IMR-90 (cell line): ENCODE data around the gene PCIF1. TPM values are rescaled to one million over a fixed set of nuclear protein-coding genes. Genes with fewer than 3 reads are reported as not detected.

Experiments used
- ATAC-seq: fragments of 200-7000 bp; cut with Tn5 transposase; 2 replicates; pipeline ENCODE4 v1.9.1; 2020; ENCODE audit warnings: low read depth, mild to moderate bottlenecking, moderate library complexity
- BruUV-seq: library from RNA; stranded (reverse); fragments of 400-500 nt; replicated peaks from 2 replicates; lab custom pipeline; 2021; lab: Mats Ljungman, UMichigan
- CTCF ChIA-PET: fragments of 300-600 bp; formaldehyde crosslinking; extraction: SDS; loops from one replicate; lab custom pipeline; 2021; ENCODE audit warnings: antibody characterized with exemption; lab: Yijun Ruan, JAX
- POLR2A ChIA-PET: fragments of 300-600 bp; sonication (Branson Sonifier 250); formaldehyde crosslinking; loops from one replicate; lab custom pipeline; 2022; ENCODE audit warnings: antibody characterized with exemption; ENCODE audit not compliant: unreplicated experiment; lab: Charles Lee
- DNase-seq: peaks from one replicate; pipeline ENCODE4 v3.0.0; 2013
- H2AFZ ChIP-seq: replicated peaks from 2 replicates; pipeline ENCODE3; 2013; ENCODE audit warnings: low read length, mild to moderate bottlenecking; ENCODE audit not compliant: poor library complexity
- H2AK5ac ChIP-seq: 2 replicates; pipeline ENCODE4 v1.6.1; 2013; ENCODE audit warnings: low read depth, low read length, inconsistent platforms
- H2AK9ac ChIP-seq: replicated peaks from 2 replicates; pipeline ENCODE3; 2013; ENCODE audit warnings: mild to moderate bottlenecking, low read depth, low read length, moderate library complexity; ENCODE audit not compliant: poor library complexity
- H2BK120ac ChIP-seq: 2 replicates; pipeline ENCODE4 v1.6.1; 2013; ENCODE audit warnings: low read depth, low read length, inconsistent platforms
- H2BK15ac ChIP-seq: 3 replicates; pipeline ENCODE4 v1.6.1; 2013; ENCODE audit warnings: low read depth, low read length, inconsistent platforms
- H2BK20ac ChIP-seq: 2 replicates; pipeline ENCODE4 v1.6.1; 2013; ENCODE audit warnings: low read depth, mild to moderate bottlenecking, inconsistent platforms, low read length, moderate library complexity
- H2BK5ac ChIP-seq: 2 replicates; pipeline ENCODE4 v1.6.1; 2013; ENCODE audit warnings: mild to moderate bottlenecking, low read depth, low read length, inconsistent platforms; ENCODE audit not compliant: poor library complexity, severe bottlenecking
- H3K14ac ChIP-seq: replicated peaks from 2 replicates; pipeline ENCODE4 v1.6.1; 2013; ENCODE audit warnings: low read depth, low read length, inconsistent platforms
- H3K18ac ChIP-seq: 2 replicates; pipeline ENCODE4 v1.6.1; 2013; ENCODE audit warnings: low read depth, low read length, control low read depth
- H3K23ac ChIP-seq: 2 replicates; pipeline ENCODE4 v1.6.1; 2013; ENCODE audit warnings: low read depth, low read length, inconsistent platforms
- H3K27ac ChIP-seq: 2 replicates; pipeline ENCODE4 v1.5.1; 2013; ENCODE audit warnings: mild to moderate bottlenecking, control low read depth, low read length; ENCODE audit not compliant: insufficient read depth
- H3K27me3 ChIP-seq: 2 replicates; pipeline ENCODE4 v1.6.1; 2013; ENCODE audit warnings: low read length; ENCODE audit not compliant: control insufficient read depth, insufficient read depth
- H3K36me3 ChIP-seq: 2 replicates; pipeline ENCODE4 v1.6.1; 2013; ENCODE audit warnings: low read length, mixed read lengths; ENCODE audit not compliant: control insufficient read depth, insufficient read depth
- H3K4ac ChIP-seq: 2 replicates; pipeline ENCODE4 v1.6.1; 2013; ENCODE audit warnings: low read depth, low read length, inconsistent platforms
- H3K4me1 ChIP-seq: 2 replicates; pipeline ENCODE4 v1.6.1; 2013; ENCODE audit warnings: low read length, mixed read lengths; ENCODE audit not compliant: control insufficient read depth, insufficient read depth
- H3K4me2 ChIP-seq: 2 replicates; pipeline ENCODE4 v1.6.1; 2013; ENCODE audit warnings: low read depth, mild to moderate bottlenecking, control low read depth, low read length, moderate library complexity
- H3K4me3 ChIP-seq: 2 replicates; pipeline ENCODE4 v1.5.1; 2013; ENCODE audit warnings: low read depth, mild to moderate bottlenecking, control low read depth, low read length, moderate library complexity; ENCODE audit not compliant: insufficient read depth
- H3K56ac ChIP-seq: 2 replicates; pipeline ENCODE4 v1.6.1; 2013; ENCODE audit warnings: low read length, inconsistent platforms; ENCODE audit not compliant: insufficient read depth; ENCODE audit errors: extremely low read depth
- H3K79me1 ChIP-seq, 2 experiments: 2 replicates each; pipeline ENCODE4 v1.6.1; 2013; ENCODE audit warnings: low read length in 2 of 2, inconsistent platforms in 1 of 2, low read depth in 1 of 2
- H3K9ac ChIP-seq: 2 replicates; pipeline ENCODE4 v1.6.1; 2013; ENCODE audit warnings: low read depth, low read length, control low read depth
- H3K9me1 ChIP-seq: 2 replicates; pipeline ENCODE4 v1.6.1; 2013; ENCODE audit warnings: low read length, inconsistent platforms; ENCODE audit not compliant: insufficient read depth
- H3K9me3 ChIP-seq: 2 replicates; pipeline ENCODE4 v1.6.1; 2013; ENCODE audit warnings: low read length; ENCODE audit not compliant: control insufficient read depth, insufficient read depth
- H4K20me1 ChIP-seq: 2 replicates; pipeline ENCODE4 v1.6.1; 2013; ENCODE audit warnings: low read length, inconsistent platforms; ENCODE audit not compliant: insufficient read depth
- H4K5ac ChIP-seq: 2 replicates; pipeline ENCODE4 v1.6.1; 2013; ENCODE audit warnings: mild to moderate bottlenecking, low read depth, low read length, control low read depth
- H4K8ac ChIP-seq, 2 experiments: 2 replicates each; pipeline ENCODE4 v1.6.1; 2013; ENCODE audit warnings: low read depth in 2 of 2, low read length in 2 of 2, control low read depth in 1 of 2, inconsistent platforms in 1 of 2
- H4K91ac ChIP-seq: 2 replicates; pipeline ENCODE4 v1.6.1; 2013; ENCODE audit warnings: low read depth, low read length, inconsistent platforms; ENCODE audit not compliant: insufficient read depth
- BHLHE40 ChIP-seq: fragments of 150-350 bp; IDR thresholded peaks from 2 replicates; pipeline ENCODE4 v1.6.1; 2016; ENCODE audit warnings: mild to moderate bottlenecking, low read depth, low read length
- CEBPB ChIP-seq: IDR thresholded peaks from 2 replicates; pipeline ENCODE4 v1.6.1; 2012; ENCODE audit warnings: low read depth, low read length, improper control_type of control experiment
- CHD1 ChIP-seq: IDR thresholded peaks from 2 replicates; pipeline ENCODE4 v1.6.1; 2012; ENCODE audit warnings: low read depth, low read length, improper control_type of control experiment
- CTCF ChIP-seq: conservative IDR thresholded peaks from 2 replicates; pipeline ENCODE4 v1.5.1; 2012; ENCODE audit warnings: mild to moderate bottlenecking, low read depth, low read length, improper control_type of control experiment
- ELK1 ChIP-seq: fragments of 150-350 bp; IDR thresholded peaks from 2 replicates; pipeline ENCODE4 v1.6.1; 2016; ENCODE audit warnings: low read depth, mild to moderate bottlenecking, low read length, moderate library complexity, borderline replicate concordance
- FOS ChIP-seq: fragments of 150-350 bp; IDR thresholded peaks from 2 replicates; pipeline ENCODE4 v1.6.1; 2016; ENCODE audit warnings: low read depth, low read length
- MAFK ChIP-seq: IDR thresholded peaks from 2 replicates; pipeline ENCODE4 v1.6.1; 2012; ENCODE audit warnings: low read depth, low read length, improper control_type of control experiment
- MAZ ChIP-seq: IDR thresholded peaks from 2 replicates; pipeline ENCODE4 v1.6.1; 2012; ENCODE audit warnings: low read depth, mild to moderate bottlenecking, low read length, improper control_type of control experiment, moderate library complexity, borderline replicate concordance
- MXI1 ChIP-seq: IDR thresholded peaks from 2 replicates; pipeline ENCODE4 v1.6.1; 2012; ENCODE audit warnings: low read depth, mild to moderate bottlenecking, low read length, moderate library complexity, borderline replicate concordance
- NFE2L2 ChIP-seq: fragments of 150-350 bp; IDR thresholded peaks from 2 replicates; pipeline ENCODE4 v1.6.1; 2016; ENCODE audit warnings: low read depth, mild to moderate bottlenecking, low read length
- POLR2A ChIP-seq: IDR thresholded peaks from 2 replicates; pipeline ENCODE4 v1.6.1; 2012; ENCODE audit warnings: mild to moderate bottlenecking, low read depth, low read length
- RAD21 ChIP-seq: IDR thresholded peaks from 2 replicates; pipeline ENCODE4 v1.6.1; 2012; ENCODE audit warnings: low read length, improper control_type of control experiment
- RCOR1 ChIP-seq: IDR thresholded peaks from 2 replicates; pipeline ENCODE4 v1.6.1; 2012; ENCODE audit warnings: mild to moderate bottlenecking, low read length, improper control_type of control experiment; ENCODE audit not compliant: insufficient replicate concordance
- RFX5 ChIP-seq: IDR thresholded peaks from 2 replicates; pipeline ENCODE4 v1.8.0; 2012; ENCODE audit warnings: low read depth, mild to moderate bottlenecking, low read length, moderate library complexity
- SMC3 ChIP-seq: fragments of 150-350 bp; IDR thresholded peaks from 2 replicates; pipeline ENCODE4 v1.6.1; 2016; ENCODE audit warnings: low read depth, mild to moderate bottlenecking, antibody characterized with exemption, low read length, moderate library complexity
- USF2 ChIP-seq: fragments of 150-350 bp; IDR thresholded peaks from 2 replicates; pipeline ENCODE4 v1.6.1; 2017; ENCODE audit warnings: mild to moderate bottlenecking, antibody characterized with exemption, low read length, low read depth
- WGBS, 2 experiments: methylation state at CpG; one replicate each; pipeline versions ENCODE4 v1.1.5 to v1.1.7; 2013; ENCODE audit warnings: missing lambda C conversion rate in 2 of 2; ENCODE audit not compliant: insufficient read length in 1 of 2; ENCODE audit errors: extremely low coverage in 2 of 2; 5-methylcytosine and 5-hydroxymethylcytosine counted together
- dilution Hi-C: fragments of 300-500 bp; cut with HindIII; formaldehyde crosslinking; loops from one replicate; pipeline ENCODE4 v1.14.3; 2018; ENCODE audit warnings: low sequenced_read_pairs; ENCODE audit not compliant: unreplicated experiment
- in situ Hi-C: fragments of 300-500 bp; cut with MboI; formaldehyde crosslinking; loops from 3 replicates; pipeline ENCODE4 v1.14.3; 2019; ENCODE audit warnings: low sequenced_read_pairs, inconsistent platforms, mixed read lengths
- intact Hi-C: fragments of 100-400 bp; cut with micrococcal nuclease; formaldehyde crosslinking; loops from 2 replicates; pipeline ENCODE4 v1.10.0; 2022
- polyA plus RNA-seq, 3 experiments: library from polyadenylated mRNA; depleted of rRNA; stranded (reverse); fragments of >200 nt; gene quantifications; 2 replicates each; pipeline ENCODE4 v1.2.3, GENCODE V29; 2012; ENCODE audit warnings: low replicate concordance in 1 of 3
- total RNA-seq: library from RNA; depleted of rRNA; stranded (reverse); fragments of >200 nt; gene quantifications from 2 replicates; pipeline ENCODE4 v1.2.3, GENCODE V29; 2012

Gene PCIF1
- total and polyA plus RNA-seq, 2 of the 4 experiments (the other 2 are of a cell fraction), result 5.4 to 18.3 TPM

GRCh38 chr20:45897289-45897688 lies 37.2 kb upstream of the PCIF1 start:
- WGBS, 2 experiments, result no CpG with 5 or more reads among the region's 2 CpGs
- Histone ChIP-seq H3K4me2 (no peak overlapping the region), H3K4ac (no peak overlapping the region), H2AK5ac (no peak overlapping the region), H4K20me1 (0 out of 2 replicates have a peak, but pooled peaks cover 5% of the 10 kb centered on the region), H3K56ac (no peak overlapping the region), H3K4me1 (peaks cover 1% of the 10 kb centered on the region; the same call in 1 of the 2 replicates), H3K9me1 (0 out of 2 replicates have a peak, but pooled peaks cover 2% of the 10 kb centered on the region), H3K4me3 (no peak overlapping the region), H2AFZ (no peak overlapping the region), H3K9me3 (no peaks in the 10 kb centered on the region), H3K14ac (no peak overlapping the region), H3K18ac (no peak overlapping the region), H2AK9ac (peak overlapping the region; percentile 24), H3K79me1 (peaks cover 10 to 26% of the 10 kb centered on the region in 2 experiments), H2BK15ac (no peak overlapping the region), H4K91ac (no peak overlapping the region), H4K8ac (no peak overlapping the region), H2BK20ac (no peak overlapping the region), H3K27me3 (no peaks in the 10 kb centered on the region), H2BK120ac (no peak overlapping the region), H4K5ac (no peak overlapping the region), H3K27ac (no peak overlapping the region), H3K23ac (no peak overlapping the region), H3K9ac (no peak overlapping the region), H2BK5ac (no peak overlapping the region), H3K36me3 (peaks cover 64% of the 10 kb centered on the region)
- TF ChIP-seq RFX5 (no peak), CHD1 (no peak), CEBPB (no peak), NFE2L2 (no peak), MAFK (no peak), MAZ (no peak), RCOR1 (no peak), BHLHE40 (no peak), CTCF (no peak), USF2 (no peak), MXI1 (no peak), RAD21 (no peak), ELK1 (no peak), POLR2A (no peak), FOS (no peak), SMC3 (no peak)
- no TSS peak for BruUV-seq
- DNase-seq (no peak), ATAC-seq (no peak)
- POLR2A ChIA-PET, result interaction anchor here (1.1 kb wide), 1 partner anchor 8 kb away, joined by 6 read pairs; no protein-coding TSS in a partner anchor
- dilution Hi-C loops (no loop called here), intact Hi-C loops (no loop called here), in situ Hi-C loops (no loop called here)
- CTCF ChIA-PET, result no interaction called here
